ENCODE results near the gene PTPRN2. TPM values are rescaled to one million over a fixed set of nuclear protein-coding genes. Genes with fewer than 3 reads are reported as not detected.

Gene PTPRN2
- total and polyA plus RNA-seq, 2 of the 8 experiments (the other 6 are each of a cell fraction or from before 2014, with no cell fraction given), result 2.6 to 4.5 TPM

DNA sequence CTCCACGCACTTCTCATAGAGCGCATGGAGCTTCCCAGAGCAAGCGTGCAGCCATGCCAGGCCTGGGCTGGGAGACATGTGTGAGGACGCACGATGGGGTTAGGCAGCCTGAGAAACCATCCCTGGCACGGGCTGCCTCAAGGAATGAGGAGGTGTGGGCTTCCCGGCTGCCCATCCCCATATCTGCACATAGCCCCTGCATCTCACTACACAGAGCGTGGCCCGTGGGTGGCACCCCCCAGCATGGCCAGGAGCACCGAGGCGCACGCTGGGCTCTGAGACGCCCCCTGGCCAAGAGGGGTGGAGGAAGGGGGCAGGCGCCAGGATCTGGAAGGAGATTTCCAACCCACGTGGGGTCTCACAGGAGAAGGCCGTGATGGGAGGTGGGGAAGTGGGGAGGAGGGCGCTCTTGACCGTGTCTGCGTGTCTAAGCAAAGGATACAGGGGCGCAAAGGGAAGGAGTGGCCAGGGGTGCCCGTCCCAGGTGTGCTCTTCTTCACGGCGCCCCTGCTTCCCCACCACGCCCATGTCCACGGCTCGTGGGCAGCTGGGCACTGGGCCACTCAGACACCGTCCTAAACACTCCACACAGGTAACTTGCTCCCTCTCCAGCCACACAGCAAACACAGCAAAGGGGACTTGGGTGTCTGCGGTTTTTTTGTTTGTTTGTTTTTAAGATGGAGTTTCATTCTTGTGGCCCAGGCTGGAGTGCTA, 340.5 kb downstream of the PTPRN2 start:
- DNase-seq (ENCODE audit: low read depth in 1 of 2, low spot score in 2 of 2) (no peak), FAIRE-seq (no peak)
- no peak overlapping the region for H3K4ac ChIP-seq (replicated peaks; ENCODE audit: insufficient read length, low read depth, low read length)
- CTCF ChIA-PET (ENCODE audit: partially characterized antibody), result no interaction called here
- 89% methylated on average over 21 of the region's 28 CpGs; no CpG with 5 or more reads in 1 of the 2 experiments for WGBS, 2 experiments (ENCODE audit: extremely low coverage in 1 of 2, insufficient coverage in 1 of 2, insufficient read length in 1 of 2, insufficient replicate concordance in 2 of 2, low coverage in 1 of 2, low lambda C conversion rate in 2 of 2, missing lambda C conversion rate in 1 of 2)
- H4K5ac ChIP-seq (ENCODE audit: insufficient read length, low read depth, low read length), result no peak overlapping the region
- no peak overlapping the region for H3K4me3 ChIP-seq (ENCODE audit: extremely low read depth in 1 of 4, insufficient read depth in 2 of 4, low read depth in 3 of 4, low read length in 4 of 4)
- H2BK20ac ChIP-seq (ENCODE audit: low read length), result no peak overlapping the region
- H3K27ac ChIP-seq (ENCODE audit: low read depth, low read length), result no peak overlapping the region
- no peak overlapping the region for H3K4me2 ChIP-seq (ENCODE audit: insufficient read depth in 1 of 2, low read depth in 2 of 2, low read length in 2 of 2)
- H2BK5ac ChIP-seq (ENCODE audit: low read depth, low read length), result no peak overlapping the region
- TF ChIP-seq RFX5 (IDR thresholded peaks at IDR 0.05; ENCODE audit: borderline replicate concordance, low read depth, low read length) (no peak), SIN3A (conservative IDR thresholded peaks at IDR 0.05 in 1 of 2, IDR thresholded peaks at IDR 0.05 in 1 of 2; ENCODE audit: low read depth in 1 of 2, low read length in 2 of 2) (no peak), CBX5 (IDR thresholded peaks at IDR 0.05; ENCODE audit: low read depth, low read length) (no peak), RAD21 (IDR thresholded peaks at IDR 0.05 in 1 of 2, conservative IDR thresholded peaks at IDR 0.05 in 1 of 2; ENCODE audit: low read depth in 2 of 2, low read length in 2 of 2) (no peak), CHD1 (IDR thresholded peaks at IDR 0.05; ENCODE audit: low read depth, low read length) (no peak)
- no peak overlapping the region for H2AFZ ChIP-seq (ENCODE audit: low read length)
- no peaks in the 10 kb centered on the region for H3K79me2 ChIP-seq (ENCODE audit: control insufficient read depth in 1 of 2, insufficient read depth in 2 of 2, low read length in 2 of 2)
- H4K20me1 ChIP-seq (replicated peaks in 1 of 2; ENCODE audit: control insufficient read depth in 1 of 2, insufficient read depth in 2 of 2, low read length in 2 of 2), result peaks cover 0 to 8% of the 10 kb centered on the region in 2 experiments
- peaks cover 10% of the 10 kb centered on the region for H3K23me2 ChIP-seq (ENCODE audit: low read depth, low read length)
- no peak overlapping the region for H3K9ac ChIP-seq (replicated peaks in 1 of 4; ENCODE audit: extremely low read depth in 1 of 4, low read depth in 3 of 4, low read length in 3 of 4)
- no peak overlapping the region for H2BK15ac ChIP-seq (ENCODE audit: low read length)
- H2AK5ac ChIP-seq (ENCODE audit: low read depth, low read length), result no peak overlapping the region
- peaks cover 2% of the 10 kb centered on the region; the same call in 1 of the 2 replicates for H3K79me1 ChIP-seq (ENCODE audit: low read depth, low read length)
- H3K4me1 ChIP-seq (replicated peaks in 1 of 4; ENCODE audit: control insufficient read depth in 3 of 4, insufficient read depth in 4 of 4, low read length in 3 of 4), result no peaks in the 10 kb centered on the region; a peak in 1 of 7 replicates
- H3K18ac ChIP-seq (ENCODE audit: extremely low read depth, low read length), result no peak overlapping the region
- no peaks in the 10 kb centered on the region; a peak in 1 of 8 replicates for H3K36me3 ChIP-seq (ENCODE audit: control insufficient read depth in 2 of 4, insufficient read depth in 4 of 4, low read length in 3 of 4)
- H3K27me3 ChIP-seq (replicated peaks in 1 of 4; ENCODE audit: control insufficient read depth in 3 of 4, extremely low read depth in 1 of 4, insufficient read depth in 3 of 4, low read length in 3 of 4), result no peaks in the 10 kb centered on the region
- POLR2A ChIA-PET (ENCODE audit: partially characterized antibody), result no interaction called here
- H3K9me3 ChIP-seq (ENCODE audit: insufficient read depth in 2 of 2, low read depth in 1 of 2, low read length in 1 of 2), result peaks cover 30 to 61% of the 10 kb centered on the region in 2 experiments
- H4K91ac ChIP-seq (replicated peaks; ENCODE audit: insufficient read length, low read length), result no peak overlapping the region
- H3K23ac ChIP-seq (ENCODE audit: insufficient read length), result no peak overlapping the region
- H3K14ac ChIP-seq (ENCODE audit: insufficient read length), result no peak overlapping the region
- H3K56ac ChIP-seq (replicated peaks; ENCODE audit: insufficient read length, low read depth, low read length), result no peak overlapping the region
- no peak overlapping the region for H2BK120ac ChIP-seq (replicated peaks; ENCODE audit: low read depth, low read length)
- no peak overlapping the region for H2BK12ac ChIP-seq (ENCODE audit: low read depth, low read length)
- no peak overlapping the region for H4K8ac ChIP-seq (ENCODE audit: extremely low read depth, insufficient read depth, low read length)

Data from H1 (cell line).